Osteoblast (primary cell): Measurements from ENCODE around the gene CRB2. TPM values are rescaled to one million over a fixed set of nuclear protein-coding genes. Genes with fewer than 3 reads are reported as not detected.

Experiments
- DNase-seq: peaks from one replicate; pipeline ENCODE4 v3.0.0; 2011; ENCODE audit warnings: low spot score, mixed read lengths; ENCODE audit not compliant: insufficient read length; ENCODE audit errors: missing footprints
- H2AFZ ChIP-seq: 2 replicates; pipeline ENCODE4 v1.6.0; 2011; ENCODE audit warnings: mild to moderate bottlenecking, low read length
- H3K27ac ChIP-seq: 2 replicates; pipeline ENCODE4 v1.5.1; 2011; ENCODE audit warnings: mild to moderate bottlenecking, low read depth, low read length, moderate library complexity
- H3K27me3 ChIP-seq: 2 replicates; pipeline ENCODE4 v1.6.0; 2012; ENCODE audit warnings: mild to moderate bottlenecking, control low read depth, inconsistent platforms, low read length, moderate library complexity; ENCODE audit not compliant: insufficient read depth
- H3K36me3 ChIP-seq: 2 replicates; pipeline ENCODE4 v1.5.1; 2011; ENCODE audit warnings: mild to moderate bottlenecking, low read length, control low read depth, moderate library complexity; ENCODE audit not compliant: insufficient read depth
- H3K4me1 ChIP-seq: 2 replicates; pipeline ENCODE4 v1.5.1; 2011; ENCODE audit warnings: mild to moderate bottlenecking, low read length, control low read depth, moderate library complexity; ENCODE audit not compliant: insufficient read depth
- H3K4me2 ChIP-seq: 2 replicates; pipeline ENCODE4 v1.6.0; 2011; ENCODE audit warnings: mild to moderate bottlenecking, low read length; ENCODE audit not compliant: insufficient read depth
- H3K4me3 ChIP-seq: fragments of 200-600 bp; sonication (generic); 3 replicates; pipeline ENCODE4 v1.5.1; 2012; ENCODE audit warnings: mild to moderate bottlenecking, low read length, inconsistent platforms; ENCODE audit not compliant: insufficient read depth
- H3K79me2 ChIP-seq: 2 replicates; pipeline ENCODE4 v1.6.0; 2012; ENCODE audit warnings: mild to moderate bottlenecking, low read length, control low read depth, inconsistent platforms; ENCODE audit not compliant: insufficient read depth
- H3K9me3 ChIP-seq: 2 replicates; pipeline ENCODE4 v1.5.1; 2011; ENCODE audit warnings: low read depth, low read length, control low read depth
- H4K20me1 ChIP-seq: 2 replicates; pipeline ENCODE4 v1.6.0; 2012; ENCODE audit warnings: mild to moderate bottlenecking, low read length, control low read depth; ENCODE audit not compliant: insufficient read depth
- total RNA-seq: library from RNA; depleted of rRNA; stranded (reverse); fragments of >200 nt; gene quantifications from 2 replicates; pipeline ENCODE4 v1.2.3, GENCODE V29; 2012
- TF ChIP-seq, protein P1 (sequence below): IDR thresholded peaks from 2 replicates; pipeline ENCODE4 v1.5.1; 2011; ENCODE audit warnings: mild to moderate bottlenecking, low read depth, low read length, moderate library complexity; ENCODE audit errors: extremely low read depth

CRB2 gene
- total RNA-seq, 1 donor: not detected

DNA sequence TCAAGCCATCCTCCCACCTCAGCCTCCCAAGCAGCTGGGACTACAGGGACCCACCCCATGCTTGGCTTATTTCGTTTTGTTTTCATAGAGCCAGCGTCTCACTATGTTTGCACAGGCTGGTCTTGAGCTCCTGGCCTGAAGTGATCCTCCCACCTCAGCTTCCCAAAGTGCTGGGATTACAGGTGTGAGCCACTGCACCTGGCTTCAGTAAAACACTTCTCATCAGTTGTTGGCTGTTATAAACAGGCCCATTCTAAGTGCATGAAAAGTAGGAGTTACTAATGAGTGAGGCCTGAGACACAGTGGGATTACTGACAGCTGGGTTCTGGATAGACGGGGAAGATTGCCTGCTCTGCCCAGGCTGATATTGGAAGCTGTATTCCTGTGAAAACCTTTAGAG is 3.5 kb downstream of the CRB2 start:
- Histone ChIP-seq H3K79me2 (no peaks in the 10 kb centered on the region), H3K9me3 (no peaks in the 10 kb centered on the region), H3K4me2 (no peak overlapping the region), H3K27me3 (no peaks in the 10 kb centered on the region), H4K20me1 (no peaks in the 10 kb centered on the region), H3K4me3 (no peak overlapping the region), H3K27ac (no peak overlapping the region), H3K36me3 (no peaks in the 10 kb centered on the region), H2AFZ (no peak overlapping the region), H3K4me1 (no peaks in the 10 kb centered on the region)
- TF ChIP-seq, protein P1, sequence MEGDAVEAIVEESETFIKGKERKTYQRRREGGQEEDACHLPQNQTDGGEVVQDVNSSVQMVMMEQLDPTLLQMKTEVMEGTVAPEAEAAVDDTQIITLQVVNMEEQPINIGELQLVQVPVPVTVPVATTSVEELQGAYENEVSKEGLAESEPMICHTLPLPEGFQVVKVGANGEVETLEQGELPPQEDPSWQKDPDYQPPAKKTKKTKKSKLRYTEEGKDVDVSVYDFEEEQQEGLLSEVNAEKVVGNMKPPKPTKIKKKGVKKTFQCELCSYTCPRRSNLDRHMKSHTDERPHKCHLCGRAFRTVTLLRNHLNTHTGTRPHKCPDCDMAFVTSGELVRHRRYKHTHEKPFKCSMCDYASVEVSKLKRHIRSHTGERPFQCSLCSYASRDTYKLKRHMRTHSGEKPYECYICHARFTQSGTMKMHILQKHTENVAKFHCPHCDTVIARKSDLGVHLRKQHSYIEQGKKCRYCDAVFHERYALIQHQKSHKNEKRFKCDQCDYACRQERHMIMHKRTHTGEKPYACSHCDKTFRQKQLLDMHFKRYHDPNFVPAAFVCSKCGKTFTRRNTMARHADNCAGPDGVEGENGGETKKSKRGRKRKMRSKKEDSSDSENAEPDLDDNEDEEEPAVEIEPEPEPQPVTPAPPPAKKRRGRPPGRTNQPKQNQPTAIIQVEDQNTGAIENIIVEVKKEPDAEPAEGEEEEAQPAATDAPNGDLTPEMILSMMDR: no peak
- peak; percentile 76 for DNase-seq

DNA sequence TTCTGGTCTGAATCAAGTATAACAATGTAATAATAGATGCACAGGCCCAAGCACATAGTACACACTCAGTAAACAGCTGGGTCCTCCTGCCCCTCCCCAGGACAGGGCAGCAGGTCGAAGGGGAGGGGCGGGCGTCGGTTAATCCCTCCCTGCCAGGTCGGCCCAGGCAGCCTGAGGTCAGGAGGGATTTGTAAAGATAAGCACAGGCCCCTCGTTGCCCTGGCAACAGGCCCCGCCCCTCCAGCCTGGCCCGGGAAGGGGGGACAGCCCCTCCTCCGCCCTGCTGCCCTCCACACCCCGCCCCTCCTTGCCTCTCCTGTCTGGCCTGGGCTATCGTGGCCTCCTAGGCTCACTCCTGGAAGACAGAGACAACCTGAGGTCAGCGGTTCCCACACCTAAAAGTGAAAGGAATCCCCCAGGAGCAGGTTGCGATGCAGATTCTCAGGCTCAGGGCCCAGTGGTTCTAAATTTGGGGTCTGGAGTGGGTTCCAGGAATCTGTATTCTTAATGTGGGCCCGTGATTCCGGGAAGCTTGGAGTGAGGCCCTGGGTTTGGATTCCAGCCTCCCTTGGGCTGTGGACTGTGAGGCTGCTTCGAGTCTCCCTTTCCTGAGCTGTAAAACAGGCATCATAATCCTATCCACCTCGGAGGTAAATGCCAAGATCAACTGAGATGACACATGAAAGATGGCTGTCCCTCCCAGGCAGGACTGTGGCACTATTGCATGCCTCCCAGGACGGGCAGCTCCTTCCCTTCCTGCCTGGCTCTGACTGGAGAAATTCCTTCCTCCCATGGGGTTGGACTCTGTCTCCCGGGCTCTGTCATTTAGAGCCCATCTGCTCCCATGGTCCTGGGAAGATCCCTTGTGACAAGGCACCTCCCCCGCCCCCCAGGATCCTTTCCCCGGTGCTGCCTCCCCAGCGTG is 4.4 kb downstream of the CRB2 start:
- H3K36me3 ChIP-seq: no peaks in the 10 kb centered on the region
- no peak overlapping the region for H2AFZ ChIP-seq
- no peaks in the 10 kb centered on the region for H3K4me1 ChIP-seq
- H3K4me3 ChIP-seq: no peak overlapping the region
- no peak overlapping the region for H3K27ac ChIP-seq
- H3K4me2 ChIP-seq: no peak overlapping the region
- H3K79me2 ChIP-seq: no peaks in the 10 kb centered on the region
- DNase-seq: peak; percentile 87
- H3K9me3 ChIP-seq: no peaks in the 10 kb centered on the region
- no peaks in the 10 kb centered on the region for H4K20me1 ChIP-seq
- TF ChIP-seq, protein P1: no peak
- no peaks in the 10 kb centered on the region for H3K27me3 ChIP-seq

DNA sequence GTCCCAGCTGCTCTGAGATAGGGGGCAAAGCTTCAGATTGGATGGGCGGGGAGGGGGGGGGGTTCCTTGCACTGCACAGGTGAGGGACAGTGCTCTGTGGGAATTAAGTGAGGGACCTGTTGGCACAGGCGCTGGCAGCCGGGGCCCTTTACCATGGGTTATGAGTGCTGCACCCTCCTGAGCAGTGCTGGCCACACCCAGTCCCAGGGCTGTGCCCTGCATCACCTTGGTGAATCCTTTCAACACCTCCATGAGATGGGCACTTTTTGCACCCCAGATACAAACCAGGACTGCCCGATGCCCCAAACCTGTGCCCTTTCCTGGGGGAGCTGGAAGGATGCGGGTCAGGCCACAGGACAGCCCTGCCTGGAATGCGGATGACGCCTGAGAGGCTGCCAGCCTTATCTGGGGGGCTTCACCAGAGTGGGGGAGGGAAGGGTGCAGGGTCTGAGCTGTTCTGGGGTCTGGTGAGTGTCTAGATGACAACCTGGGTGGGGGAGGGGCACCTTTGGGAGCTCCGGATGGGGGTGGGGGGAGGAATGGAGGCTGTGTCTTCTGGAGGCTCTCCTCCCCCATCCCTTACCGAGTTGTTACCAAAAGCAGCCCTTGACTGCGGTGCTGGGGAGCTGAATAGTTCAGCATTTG is 5.2 kb downstream of the CRB2 start:
- peak; percentile 85 for DNase-seq
- no peaks in the 10 kb centered on the region for H3K79me2 ChIP-seq
- H3K27ac ChIP-seq: no peak overlapping the region
- H3K9me3 ChIP-seq: no peaks in the 10 kb centered on the region
- no peaks in the 10 kb centered on the region for H3K36me3 ChIP-seq
- no peaks in the 10 kb centered on the region for H3K4me1 ChIP-seq
- TF ChIP-seq, protein P1: no peak
- H2AFZ ChIP-seq: no peak overlapping the region
- H3K4me3 ChIP-seq: no peak overlapping the region
- no peaks in the 10 kb centered on the region for H4K20me1 ChIP-seq
- no peak overlapping the region for H3K4me2 ChIP-seq
- no peaks in the 10 kb centered on the region for H3K27me3 ChIP-seq
